Activated T-helper 1 cell treated with anti-CD3 and anti-CD28 coated beads, Interleukin-12 subunit alpha, Interleukin-12 subunit beta, Interleukin-2, Interleukin-4 antibody, amounts not matched to agents 30 ng/mL and 10 ng/mL and 1 ng/mL, durations not matched to agents 14 hours and 24 hours and 36 hours (primary cell): ENCODE results near the gene CD70. TPM values are rescaled to one million over a fixed set of nuclear protein-coding genes. Genes with fewer than 3 reads are reported as not detected.
A peak's percentile ranks its signal among the peaks of the same experiment; 100 is the strongest.
"Not testable (repeated sequence)": the region's sequence is repeated elsewhere in the genome, so short reads cannot be mapped to it uniquely, and the experiment has no call there.

Experiments
- DNase-seq: peaks from one replicate; pipeline ENCODE4 v3.0.0; 2021; ENCODE audit warnings: low spot score
- H3K27ac Mint-ChIP-seq: one replicate; pipeline ENCODE4 v1.8.0; 2021; ENCODE audit warnings: mild to moderate bottlenecking, mixed read lengths
- H3K27me3 Mint-ChIP-seq: one replicate; pipeline ENCODE4 v1.8.0; 2022; ENCODE audit warnings: mild to moderate bottlenecking, moderate library complexity, mixed read lengths; ENCODE audit not compliant: insufficient read depth
- H3K36me3 Mint-ChIP-seq: one replicate; pipeline ENCODE4 v1.8.0; 2021; ENCODE audit warnings: low read depth, mixed read lengths
- H3K4me1 Mint-ChIP-seq: one replicate; pipeline ENCODE4 v1.8.0; 2021; ENCODE audit warnings: low read depth, mixed read lengths
- H3K4me3 Mint-ChIP-seq: one replicate; pipeline ENCODE4 v1.8.0; 2021; ENCODE audit warnings: mild to moderate bottlenecking, moderate library complexity, mixed read lengths
- H3K9me3 Mint-ChIP-seq: one replicate; pipeline ENCODE4 v1.8.0; 2021; ENCODE audit warnings: mixed read lengths
- intact Hi-C: fragments of 100-400 bp; cut with micrococcal nuclease; formaldehyde crosslinking; loops from one replicate; pipeline ENCODE4 v1.15.1; 2024
- total RNA-seq: library from RNA; stranded (reverse); gene quantifications from 2 replicates; pipeline ENCODE4 v1.2.3, GENCODE V29; 2022

CD70 gene
- total RNA-seq: 55.4 and 61.6 TPM in 2 replicates

- peak within 1 kb of the TSS; percentile 95 for H3K4me3 Mint-ChIP-seq
- intact Hi-C loops: loop anchor here (1.0 to 5.0 kb wide), 5 partner anchors 25 to 146 kb away; partner anchors contain the start of gene GPR108
- peaks cover 33% of the 10 kb centered on the region for H3K27me3 Mint-ChIP-seq
- peak within 1 kb of the TSS; percentile 87 for H3K27ac Mint-ChIP-seq
- peaks cover 66% of the 10 kb centered on the region for H3K4me1 Mint-ChIP-seq
- peak; percentile 70 for DNase-seq
- no peaks in the 10 kb centered on the region for H3K9me3 Mint-ChIP-seq
- H3K36me3 Mint-ChIP-seq: peaks cover 19% of the 10 kb centered on the region
Observed at GRCh38 chr19:6590827-6591319, at the start of gene CD70. Gene CD70 (minus strand): TSS chr19:6591150. CDS start chr19:6591002, 148 bp downstream.

- H3K4me1 Mint-ChIP-seq: peaks cover 47% of the 10 kb centered on the region
- H3K4me3 Mint-ChIP-seq, H3K9me3 Mint-ChIP-seq, intact Hi-C loops, H3K27ac Mint-ChIP-seq, H3K27me3 Mint-ChIP-seq, H3K36me3 Mint-ChIP-seq, DNase-seq: not testable (repeated sequence)
Observed at GRCh38 chr19:6640333-6640732, 49.4 kb upstream of the CD70 start.

- Mint-ChIP-seq H3K27ac (peak overlapping the region; percentile 45), H3K4me1 (peaks cover 44% of the 10 kb centered on the region), H3K36me3 (no peaks in the 10 kb centered on the region), H3K9me3 (peaks cover under 1% of the 10 kb centered on the region), H3K4me3 (peak overlapping the region; percentile 37), H3K27me3 (peaks cover 3% of the 10 kb centered on the region)
- DNase-seq: no peak
- intact Hi-C loops: loop anchor here (1.0 kb wide), 1 partner anchor 39 kb away; no protein-coding TSS in a partner anchor
Observed at GRCh38 chr19:6639439-6639838, 48.5 kb upstream of the CD70 start.

GRCh38 chr19:6633456-6633813 is 42.5 kb upstream of the CD70 start:
- H3K36me3 Mint-ChIP-seq, H3K27me3 Mint-ChIP-seq, H3K9me3 Mint-ChIP-seq, H3K27ac Mint-ChIP-seq, H3K4me3 Mint-ChIP-seq, DNase-seq: not testable (repeated sequence)
- peaks cover 34% of the 10 kb centered on the region for H3K4me1 Mint-ChIP-seq
- intact Hi-C loops: loop anchor here (5.0 kb wide), 1 partner anchor 89 kb away; the partner anchor contains the start of gene C3

- peaks cover 29% of the 10 kb centered on the region for H3K4me1 Mint-ChIP-seq
- intact Hi-C loops: loop anchor here (1.0 to 5.0 kb wide), 8 partner anchors 37 to 230 kb away; partner anchors contain the start of genes C3, SH2D3A and TNFSF14
- not testable (repeated sequence) for DNase-seq, H3K4me3 Mint-ChIP-seq, H3K9me3 Mint-ChIP-seq, H3K27ac Mint-ChIP-seq, H3K36me3 Mint-ChIP-seq, H3K27me3 Mint-ChIP-seq
Observed at GRCh38 chr19:6632747-6633455, 42.0 kb upstream of the CD70 start.

GRCh38 chr19:6632002-6632621 is 41.2 kb upstream of the CD70 start:
- peak; percentile 76 for DNase-seq
- H3K4me3 Mint-ChIP-seq: no peak overlapping the region
- H3K36me3 Mint-ChIP-seq: no peaks in the 10 kb centered on the region
- H3K4me1 Mint-ChIP-seq: peaks cover 29% of the 10 kb centered on the region
- peaks cover 4% of the 10 kb centered on the region for H3K27me3 Mint-ChIP-seq
- peaks cover 9% of the 10 kb centered on the region for H3K9me3 Mint-ChIP-seq
- intact Hi-C loops: loop anchor here (1.0 to 5.0 kb wide), 8 partner anchors 38 to 231 kb away; partner anchors contain the start of genes C3, SH2D3A and TNFSF14
- no peak overlapping the region for H3K27ac Mint-ChIP-seq

GRCh38 chr19:6626764-6627163 is 35.8 kb upstream of the CD70 start:
- Mint-ChIP-seq H3K36me3 (no peaks in the 10 kb centered on the region), H3K9me3 (peaks cover 18% of the 10 kb centered on the region), H3K27me3 (peaks cover 7% of the 10 kb centered on the region), H3K27ac (no peak overlapping the region), H3K4me1 (peaks cover 10% of the 10 kb centered on the region), H3K4me3 (no peak overlapping the region)
- no peak for DNase-seq
- intact Hi-C loops: no loop called here

GRCh38 chr19:6617374-6617773 is 26.4 kb upstream of the CD70 start:
- no peak for DNase-seq
- Mint-ChIP-seq H3K27ac (no peak overlapping the region), H3K9me3 (peaks cover 25% of the 10 kb centered on the region), H3K4me3 (no peak overlapping the region), H3K36me3 (peaks cover 1% of the 10 kb centered on the region), H3K27me3 (peaks cover 22% of the 10 kb centered on the region), H3K4me1 (peaks cover 23% of the 10 kb centered on the region)
- intact Hi-C loops: loop anchor here (5.0 to 10.0 kb wide), 2 partner anchors 63 to 100 kb away; no protein-coding TSS in a partner anchor

GRCh38 chr19:6616011-6616410 is 25.1 kb upstream of the CD70 start:
- Mint-ChIP-seq H3K4me1 (peaks cover 26% of the 10 kb centered on the region), H3K36me3 (peaks cover 1% of the 10 kb centered on the region), H3K9me3 (peaks cover 25% of the 10 kb centered on the region), H3K27ac (peak overlapping the region; percentile 72), H3K4me3 (no peak overlapping the region), H3K27me3 (peaks cover 22% of the 10 kb centered on the region)
- intact Hi-C loops: loop anchor here (1.0 to 10.0 kb wide), 7 partner anchors 26 to 156 kb away; no protein-coding TSS in a partner anchor
- no peak for DNase-seq

GRCh38 chr19:6613711-6614110 is 22.8 kb upstream of the CD70 start:
- Mint-ChIP-seq H3K27me3 (peaks cover 25% of the 10 kb centered on the region), H3K9me3 (peaks cover 14% of the 10 kb centered on the region), H3K4me3 (no peak overlapping the region), H3K27ac (peak overlapping the region; percentile 49), H3K36me3 (peaks cover 1% of the 10 kb centered on the region), H3K4me1 (peaks cover 31% of the 10 kb centered on the region)
- DNase-seq: no peak
- intact Hi-C loops: loop anchor here (10.0 kb wide), 1 partner anchor 59 kb away; no protein-coding TSS in a partner anchor

GRCh38 chr19:6610934-6611852 is 20.2 kb upstream of the CD70 start:
- H3K27me3 Mint-ChIP-seq: peaks cover 27% of the 10 kb centered on the region
- DNase-seq: no peak
- peaks cover 1% of the 10 kb centered on the region for H3K36me3 Mint-ChIP-seq
- intact Hi-C loops: loop anchor here (10.0 kb wide), 1 partner anchor 56 kb away; no protein-coding TSS in a partner anchor
- H3K27ac Mint-ChIP-seq: no peak overlapping the region
- peaks cover 4% of the 10 kb centered on the region for H3K9me3 Mint-ChIP-seq
- peaks cover 25% of the 10 kb centered on the region for H3K4me1 Mint-ChIP-seq
- H3K4me3 Mint-ChIP-seq: no peak overlapping the region

- no peak overlapping the region for H3K27ac Mint-ChIP-seq
- intact Hi-C loops: no loop called here
- no peaks in the 10 kb centered on the region for H3K9me3 Mint-ChIP-seq
- H3K27me3 Mint-ChIP-seq: peaks cover 27% of the 10 kb centered on the region
- H3K4me3 Mint-ChIP-seq: no peak overlapping the region
- no peak for DNase-seq
- peaks cover 1% of the 10 kb centered on the region for H3K36me3 Mint-ChIP-seq
- H3K4me1 Mint-ChIP-seq: peaks cover 20% of the 10 kb centered on the region
Observed at GRCh38 chr19:6608940-6609339, 18.0 kb upstream of the CD70 start.
